A673 (cell line): ENCODE measurements around the gene DYNC1LI1. TPM values are rescaled to one million over a fixed set of nuclear protein-coding genes. Genes with fewer than 3 reads are reported as not detected.
"Not testable (repeated sequence)": the region's sequence is repeated elsewhere in the genome, so short reads cannot be mapped to it uniquely, and the experiment has no call there.

ENCODE experiments used
- BruUV-seq: library from RNA; stranded (reverse); fragments of 400-500 nt; replicated peaks from 2 replicates; lab custom pipeline; 2021; lab: Mats Ljungman, UMichigan
- CTCF ChIA-PET: fragments of 300-600 bp; sonication (Branson Sonifier 250); formaldehyde crosslinking; loops from one replicate; lab custom pipeline; 2022; ENCODE audit warnings: antibody characterized with exemption; lab: Charles Lee
- POLR2A ChIA-PET: fragments of 300-600 bp; sonication (Branson Sonifier 250); formaldehyde crosslinking; loops from one replicate; lab custom pipeline; 2022; ENCODE audit warnings: antibody characterized with exemption; ENCODE audit not compliant: low non-redundant PET; lab: Charles Lee
- DNase-seq: peaks from one replicate; pipeline ENCODE4 v3.0.0-alpha.2; 2015; ENCODE audit warnings: low spot score
- H3K27ac ChIP-seq: fragments of 200-600 bp; sonication (generic); 2 replicates; pipeline ENCODE4 v1.5.1; 2016; ENCODE audit warnings: mixed run types, low read depth, mild to moderate bottlenecking, mixed read lengths, antibody characterized with exemption, low read length; ENCODE audit not compliant: poor library complexity, severe bottlenecking
- H3K27me3 ChIP-seq: fragments of 200-600 bp; sonication (generic); replicated peaks from 2 replicates; pipeline ENCODE4 v1.6.1; 2017; ENCODE audit warnings: mixed run types, low read depth, mild to moderate bottlenecking, mixed read lengths, antibody characterized with exemption, low read length; ENCODE audit not compliant: insufficient read depth, poor library complexity
- H3K36me3 ChIP-seq: fragments of 200-600 bp; sonication (generic); 2 replicates; pipeline ENCODE4 v1.6.1; 2016; ENCODE audit warnings: mixed run types, mild to moderate bottlenecking, mixed read lengths, antibody characterized with exemption, low read length; ENCODE audit not compliant: insufficient read depth, poor library complexity, severe bottlenecking
- H3K4me1 ChIP-seq: fragments of 200-600 bp; sonication (generic); 2 replicates; pipeline ENCODE4 v1.6.1; 2017; ENCODE audit warnings: mixed run types, mild to moderate bottlenecking, mixed read lengths, antibody characterized with exemption, low read length; ENCODE audit not compliant: insufficient read depth, poor library complexity, severe bottlenecking
- H3K4me3 ChIP-seq: fragments of 200-600 bp; sonication (generic); 2 replicates; pipeline ENCODE4 v1.5.1; 2016; ENCODE audit warnings: low read depth, mixed run types, mild to moderate bottlenecking, mixed read lengths, low read length; ENCODE audit not compliant: poor library complexity, severe bottlenecking
- H3K9me3 ChIP-seq: fragments of 200-600 bp; sonication (generic); 2 replicates; pipeline ENCODE4 v1.6.1; 2016; ENCODE audit warnings: mixed run types, low read depth, mild to moderate bottlenecking, mixed read lengths, antibody characterized with exemption, low read length; ENCODE audit not compliant: poor library complexity, severe bottlenecking
- EZH2 ChIP-seq: fragments of 200-600 bp; sonication (generic); IDR thresholded peaks from 2 replicates; pipeline ENCODE4 v1.6.1; 2017; ENCODE audit warnings: borderline replicate concordance, low read depth, mild to moderate bottlenecking, mixed read lengths, antibody characterized with exemption, low read length; ENCODE audit not compliant: poor library complexity, severe bottlenecking
- intact Hi-C: fragments of 100-400 bp; cut with micrococcal nuclease; formaldehyde crosslinking; loops from one replicate; pipeline ENCODE4 v1.10.0; 2022; ENCODE audit not compliant: unreplicated experiment
- total RNA-seq: library from RNA; stranded (reverse); gene quantifications from 2 replicates; pipeline ENCODE4 v1.2.3, GENCODE V29; 2021
- TF ChIP-seq, protein P1 (sequence below): fragments of 300-800, 200-600 bp; sonication (generic); conservative IDR thresholded peaks from 2 replicates; pipeline ENCODE4 v1.5.1; 2017; ENCODE audit warnings: low read depth, mild to moderate bottlenecking, antibody characterized with exemption, low read length, moderate library complexity, mixed read lengths

Gene DYNC1LI1
- total RNA-seq, 1 experiment from 2014 or later, result 73.1 TPM

DNA sequence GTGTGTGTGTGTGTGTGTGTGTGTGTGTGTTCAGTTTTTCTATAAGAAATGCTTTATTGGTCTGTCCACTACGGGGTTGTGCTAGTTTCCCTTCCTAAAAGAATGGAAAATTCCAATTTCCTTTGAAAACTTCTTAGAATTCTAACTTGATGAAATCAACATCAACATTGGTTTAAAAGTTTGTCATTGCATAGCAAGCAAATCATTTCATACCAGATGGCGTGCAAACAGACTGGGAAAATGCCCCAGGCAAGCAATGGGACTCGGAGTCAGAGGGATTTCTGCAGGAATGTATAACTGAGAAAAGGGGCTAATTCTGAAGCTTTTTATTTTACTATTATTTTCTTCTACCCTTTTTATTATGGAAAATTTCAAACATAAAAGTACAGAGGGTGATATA lies 13.1 kb upstream of the DYNC1LI1 start:
- no peak for DNase-seq
- no TSS peak for BruUV-seq
- CTCF ChIA-PET, result no interaction called here
- Histone ChIP-seq H3K4me3 (no peak overlapping the region), H3K27me3 (no peaks in the 10 kb centered on the region), H3K27ac (no peak overlapping the region), H3K9me3 (no peaks in the 10 kb centered on the region), H3K36me3 (no peaks in the 10 kb centered on the region), H3K4me1 (no peaks in the 10 kb centered on the region)
- no peak for TF ChIP-seq EZH2
- TF ChIP-seq, protein P1, sequence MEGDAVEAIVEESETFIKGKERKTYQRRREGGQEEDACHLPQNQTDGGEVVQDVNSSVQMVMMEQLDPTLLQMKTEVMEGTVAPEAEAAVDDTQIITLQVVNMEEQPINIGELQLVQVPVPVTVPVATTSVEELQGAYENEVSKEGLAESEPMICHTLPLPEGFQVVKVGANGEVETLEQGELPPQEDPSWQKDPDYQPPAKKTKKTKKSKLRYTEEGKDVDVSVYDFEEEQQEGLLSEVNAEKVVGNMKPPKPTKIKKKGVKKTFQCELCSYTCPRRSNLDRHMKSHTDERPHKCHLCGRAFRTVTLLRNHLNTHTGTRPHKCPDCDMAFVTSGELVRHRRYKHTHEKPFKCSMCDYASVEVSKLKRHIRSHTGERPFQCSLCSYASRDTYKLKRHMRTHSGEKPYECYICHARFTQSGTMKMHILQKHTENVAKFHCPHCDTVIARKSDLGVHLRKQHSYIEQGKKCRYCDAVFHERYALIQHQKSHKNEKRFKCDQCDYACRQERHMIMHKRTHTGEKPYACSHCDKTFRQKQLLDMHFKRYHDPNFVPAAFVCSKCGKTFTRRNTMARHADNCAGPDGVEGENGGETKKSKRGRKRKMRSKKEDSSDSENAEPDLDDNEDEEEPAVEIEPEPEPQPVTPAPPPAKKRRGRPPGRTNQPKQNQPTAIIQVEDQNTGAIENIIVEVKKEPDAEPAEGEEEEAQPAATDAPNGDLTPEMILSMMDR, result no peak
- intact Hi-C loops, result no loop called here
- POLR2A ChIA-PET, result no interaction called here

DNA sequence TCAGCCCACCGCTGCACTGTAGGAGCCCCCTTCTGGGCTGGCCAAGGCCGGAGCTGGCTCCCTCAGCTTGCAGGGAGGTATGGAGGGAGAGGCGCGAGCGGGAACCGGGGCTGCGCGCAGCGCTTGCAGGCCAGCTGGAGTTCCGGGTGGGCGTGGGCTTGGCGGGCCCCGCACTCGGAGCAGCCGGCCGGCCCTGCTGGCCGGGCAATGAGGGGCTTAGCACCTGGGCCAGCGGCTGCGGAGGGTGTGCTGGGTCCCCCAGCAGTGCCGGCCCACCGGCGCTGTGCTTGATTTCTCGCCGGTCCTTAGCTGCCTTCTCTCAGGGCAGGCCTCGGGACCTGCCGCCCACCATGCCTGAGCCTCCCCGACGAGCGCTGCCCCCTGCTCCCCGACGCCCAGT lies 8.0 kb upstream of the DYNC1LI1 start:
- BruUV-seq, H3K27ac ChIP-seq, POLR2A ChIA-PET, H3K4me3 ChIP-seq, H3K9me3 ChIP-seq, CTCF ChIA-PET, DNase-seq, H3K4me1 ChIP-seq, H3K36me3 ChIP-seq, intact Hi-C loops, H3K27me3 ChIP-seq: not testable (repeated sequence)

DNA sequence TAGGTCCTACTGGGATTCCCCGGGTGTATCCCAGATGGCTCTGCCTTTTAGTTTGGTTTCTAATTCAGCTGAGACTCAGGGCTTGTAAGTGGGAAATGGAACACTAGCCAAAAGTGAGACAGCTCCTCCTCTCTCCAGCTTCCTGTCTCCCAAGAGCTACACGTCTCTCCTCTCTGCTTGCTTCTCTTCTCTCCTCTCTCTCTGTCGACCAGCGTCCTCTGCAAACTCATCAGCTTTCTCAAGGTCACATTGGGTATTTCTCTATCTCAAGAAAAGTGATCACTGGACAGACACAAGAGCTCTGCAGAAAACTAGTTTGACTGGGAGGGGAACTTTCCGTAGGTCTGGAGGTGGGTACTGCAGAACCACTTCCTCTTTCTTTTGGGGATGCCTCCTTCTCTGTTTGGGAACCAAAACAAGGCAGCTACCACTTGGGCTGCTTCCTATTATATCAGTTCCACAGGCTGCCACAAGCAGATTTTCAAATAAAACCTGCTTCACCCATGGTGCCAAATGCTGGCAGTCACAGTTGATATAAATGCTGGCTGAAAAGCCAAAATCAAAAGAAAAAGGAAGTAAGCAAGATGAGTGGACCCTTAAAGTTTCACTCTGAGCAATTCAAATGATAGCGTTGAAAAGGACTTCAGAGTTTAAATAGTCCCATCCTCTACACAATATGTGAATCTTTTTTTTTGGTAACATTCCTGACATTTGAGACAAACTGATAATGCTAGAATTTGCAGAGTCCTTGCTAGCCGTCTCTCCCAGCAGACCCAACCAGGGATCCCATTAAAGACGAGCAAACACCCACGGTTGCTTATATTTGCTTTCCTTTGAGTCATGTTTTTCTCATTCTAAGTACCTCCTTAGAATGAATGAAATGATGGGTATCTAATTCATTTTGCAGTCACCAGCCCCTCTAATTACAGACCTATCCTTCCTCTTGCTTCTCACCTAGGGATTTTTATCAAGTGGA lies 7.2 kb upstream of the DYNC1LI1 start:
- no peaks in the 10 kb centered on the region for H3K36me3 ChIP-seq
- TF ChIP-seq, protein P1, result no peak
- no peak for TF ChIP-seq EZH2
- DNase-seq, result no peak
- ChIA-PET CTCF (no interaction called here), POLR2A (no interaction called here)
- no peaks in the 10 kb centered on the region for H3K9me3 ChIP-seq
- H3K4me1 ChIP-seq, result no peaks in the 10 kb centered on the region
- no peak overlapping the region for H3K4me3 ChIP-seq
- H3K27me3 ChIP-seq, result no peaks in the 10 kb centered on the region
- no peak overlapping the region for H3K27ac ChIP-seq
- intact Hi-C loops, result no loop called here
- BruUV-seq, result no TSS peak
